HepG2 (cell line): ENCODE results near the gene VAV2.

Source experiments
- EP300 ChIP-seq, 3 experiments: sonication (generic) in 1 of 3; formaldehyde crosslinking in 1 of 3; IDR thresholded peaks; 2 replicates each; pipeline versions ENCODE4 v1.5.1 to v1.6.1; 2011 to 2020; ENCODE audit warnings: low read depth in 2 of 3, low read length in 2 of 3, borderline replicate concordance in 1 of 3, improper control_type of control experiment in 1 of 3, mild to moderate bottlenecking in 1 of 3, missing genetic modification reagents in 1 of 3, moderate library complexity in 1 of 3
- GFI1 ChIP-seq: sonication (generic); formaldehyde crosslinking; IDR thresholded peaks from 2 replicates; pipeline ENCODE4 v1.5.0; 2020; ENCODE audit warnings: missing genetic modification reagents, mild to moderate bottlenecking, borderline replicate concordance
- RBFOX2 ChIP-seq: fragments of 200-400 bp; formaldehyde crosslinking; IDR thresholded peaks from 2 replicates; pipeline ENCODE4 v1.6.1; 2017; ENCODE audit warnings: low read depth, mild to moderate bottlenecking, low read length
- THAP9 ChIP-seq: sonication (generic); formaldehyde crosslinking; IDR thresholded peaks from 2 replicates; pipeline ENCODE4; 2020; ENCODE audit warnings: missing genetic modification reagents, mild to moderate bottlenecking, borderline replicate concordance
- ZNF703 ChIP-seq: sonication (generic); formaldehyde crosslinking; IDR thresholded peaks from 2 replicates; pipeline ENCODE4 v1.5.1; 2020; ENCODE audit warnings: missing genetic modification reagents, mild to moderate bottlenecking, moderate library complexity, borderline replicate concordance

GRCh38 chr9:133930682-133931485, 61.2 kb downstream of the VAV2 start:
- no peak for TF ChIP-seq RBFOX2
- TF ChIP-seq THAP9 (CRISPR knock-in tag) = no peak
- no peak for TF ChIP-seq GFI1 (CRISPR knock-in tag)
- no peak for TF ChIP-seq ZNF703 (CRISPR knock-in tag)
- TF ChIP-seq EP300 (IDR thresholded peaks at IDR 0.05; ENCODE audit: low read depth in 2 of 2, low read length in 2 of 2) = no peak
- TF ChIP-seq EP300 (CRISPR knock-in tag; IDR thresholded peaks at IDR 0.05; ENCODE audit: borderline replicate concordance) = no peak
